Measurements from ENCODE around the gene CDH4. TPM values are rescaled to one million over a fixed set of nuclear protein-coding genes. Genes with fewer than 3 reads are reported as not detected.

CDH4 gene
- total RNA-seq, 2 donors from 2014 or later = 0.05 to 2.2 TPM

GRCh38 chr20:61370841-61371303 lies 118.8 kb downstream of the CDH4 start:
- peaks cover 8% of the 10 kb centered on the region for H3K27me3 ChIP-seq (replicated peaks; ENCODE audit: insufficient read depth)
- no peak for DNase-seq (ENCODE audit: low spot score)
- H3K4me3 ChIP-seq = no peak overlapping the region
- no peaks in the 10 kb centered on the region for H3K36me3 ChIP-seq
- H3K27ac ChIP-seq = no peak overlapping the region
- WGBS = 18% methylated on average over 20 of the region's 20 CpGs
- no peak for TF ChIP-seq POLR2AphosphoS5 (IDR thresholded peaks at IDR 0.05)
- TF ChIP-seq POLR2A (IDR thresholded peaks at IDR 0.05) = no peak
- no peak for TF ChIP-seq CTCF (IDR thresholded peaks at IDR 0.05)
- no peaks in the 10 kb centered on the region for H3K4me1 ChIP-seq (replicated peaks)
- intact Hi-C loops (cut with DNase I) = no loop called here
- no peaks in the 10 kb centered on the region for H3K9me3 ChIP-seq

- H3K36me3 ChIP-seq = no peaks in the 10 kb centered on the region
- TF ChIP-seq CTCF (IDR thresholded peaks at IDR 0.05) (no peak), POLR2A (IDR thresholded peaks at IDR 0.05) (no peak), POLR2AphosphoS5 (IDR thresholded peaks at IDR 0.05) (no peak)
- no peaks in the 10 kb centered on the region for H3K9me3 ChIP-seq
- H3K27ac ChIP-seq = no peak overlapping the region
- intact Hi-C loops (cut with DNase I) = no loop called here
- H3K4me3 ChIP-seq = no peak overlapping the region
- peaks cover 8% of the 10 kb centered on the region for H3K27me3 ChIP-seq (replicated peaks; ENCODE audit: insufficient read depth)
- DNase-seq (ENCODE audit: low spot score) = no peak
- WGBS = 47% methylated on average over 22 of the region's 22 CpGs
- no peaks in the 10 kb centered on the region for H3K4me1 ChIP-seq (replicated peaks)
Measured at GRCh38 chr20:61371501-61372136, 119.6 kb downstream of the CDH4 start.

GRCh38 chr20:61372137-61373054 lies 120.3 kb downstream of the CDH4 start:
- H3K9me3 ChIP-seq = no peaks in the 10 kb centered on the region
- no peak for TF ChIP-seq POLR2A (IDR thresholded peaks at IDR 0.05)
- TF ChIP-seq CTCF (IDR thresholded peaks at IDR 0.05) = no peak
- no peak for TF ChIP-seq POLR2AphosphoS5 (IDR thresholded peaks at IDR 0.05)
- no peak overlapping the region for H3K27ac ChIP-seq
- H3K27me3 ChIP-seq (replicated peaks; ENCODE audit: insufficient read depth) = peaks cover 8% of the 10 kb centered on the region
- intact Hi-C loops (cut with DNase I) = no loop called here
- DNase-seq (ENCODE audit: low spot score) = no peak
- no peaks in the 10 kb centered on the region for H3K4me1 ChIP-seq (replicated peaks)
- no peak overlapping the region for H3K4me3 ChIP-seq
- no peaks in the 10 kb centered on the region for H3K36me3 ChIP-seq
- WGBS = 71% methylated on average over 25 of the region's 25 CpGs

- H3K27ac ChIP-seq = no peak overlapping the region
- DNase-seq (ENCODE audit: low spot score) = no peak
- no peaks in the 10 kb centered on the region for H3K9me3 ChIP-seq
- H3K27me3 ChIP-seq (replicated peaks; ENCODE audit: insufficient read depth) = peaks cover 8% of the 10 kb centered on the region
- H3K4me3 ChIP-seq = no peak overlapping the region
- TF ChIP-seq POLR2A (IDR thresholded peaks at IDR 0.05) (no peak), POLR2AphosphoS5 (IDR thresholded peaks at IDR 0.05) (no peak), CTCF (IDR thresholded peaks at IDR 0.05) (no peak)
- 68% methylated on average over 10 of the region's 10 CpGs for WGBS
- H3K36me3 ChIP-seq = no peaks in the 10 kb centered on the region
- intact Hi-C loops (cut with DNase I) = no loop called here
- no peaks in the 10 kb centered on the region for H3K4me1 ChIP-seq (replicated peaks)
Measured at GRCh38 chr20:61373055-61373399, 121.0 kb downstream of the CDH4 start.

All from prostate gland (tissue), 2 donors.